Stimulated activated naive CD4-positive, alpha-beta T cell treated with Interleukin-2 at 50 U/mL for 16 hours (primary cell): ENCODE measurements around the gene STAM.
A peak's percentile ranks its signal among the peaks of the same experiment; 100 is the strongest.

Source experiments
- DNase-seq: peaks from one replicate; lab custom pipeline; 2025; lab: John Stamatoyannopoulos, UW

STAM gene

GRCh38 chr10:17648243-17649035, 4.5 kb downstream of the STAM start:
- peak; percentile 16 for DNase-seq

DNA sequence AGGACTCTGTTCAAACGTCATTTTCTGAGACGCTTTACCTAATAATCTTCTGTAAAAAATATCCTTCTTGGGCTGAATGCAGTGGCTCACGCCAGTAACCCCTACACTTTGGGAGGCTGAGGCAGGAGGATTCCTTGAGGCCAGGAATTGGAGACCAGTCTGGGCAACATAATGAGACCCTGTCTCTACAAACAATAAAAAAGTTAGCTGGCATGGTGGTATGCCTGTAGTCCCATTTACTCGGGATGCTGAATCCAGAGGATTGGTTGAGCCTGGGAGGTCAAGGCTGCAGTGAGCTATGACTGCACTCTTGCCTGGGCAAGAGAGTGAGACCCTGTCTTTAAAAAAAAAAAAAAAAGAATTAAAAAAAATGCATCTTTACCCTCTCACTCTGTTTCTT, 5.1 kb downstream of the STAM start:
- DNase-seq: no peak

DNA sequence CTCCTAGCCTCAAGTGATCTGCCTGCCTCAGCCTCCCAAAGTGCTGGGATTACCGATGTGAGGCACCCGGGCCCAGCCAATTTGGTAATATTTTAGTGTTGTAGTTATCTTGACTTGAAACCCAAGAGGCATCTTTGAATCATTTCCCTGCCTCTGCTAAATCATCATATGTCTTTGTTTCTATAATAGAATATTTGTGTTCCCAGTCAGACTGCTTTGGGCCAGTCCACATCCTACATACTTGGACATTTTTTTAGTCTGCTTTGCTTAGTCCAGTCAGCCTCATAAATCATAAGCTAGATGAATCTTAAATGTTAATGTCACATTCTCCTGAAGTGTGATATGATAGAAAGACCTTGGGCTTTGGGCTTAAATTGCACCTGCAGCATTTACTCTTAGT, 5.9 kb downstream of the STAM start:
- no peak for DNase-seq

DNA sequence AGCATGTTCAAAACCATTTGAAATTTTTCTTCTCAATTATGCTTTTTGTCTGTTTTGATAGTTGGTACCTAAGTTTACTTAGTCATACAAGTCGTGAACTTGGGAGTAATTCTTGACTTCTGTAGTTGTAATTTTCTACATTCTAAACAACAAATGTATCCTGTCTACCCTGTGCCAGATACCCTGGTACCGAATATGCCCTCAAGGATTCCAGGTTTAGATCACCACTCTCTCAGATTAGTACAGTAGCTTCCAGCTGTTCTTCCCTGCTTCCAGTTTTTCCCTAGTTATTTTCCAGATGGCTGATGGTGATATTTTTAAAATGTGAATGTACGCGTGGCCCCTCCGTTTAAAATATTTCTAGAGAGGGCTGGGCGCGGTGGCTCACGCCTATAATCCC, 6.5 kb downstream of the STAM start:
- DNase-seq: no peak

- no peak for DNase-seq
Measured at GRCh38 chr10:17651896-17652295, 7.9 kb downstream of the STAM start.

DNA sequence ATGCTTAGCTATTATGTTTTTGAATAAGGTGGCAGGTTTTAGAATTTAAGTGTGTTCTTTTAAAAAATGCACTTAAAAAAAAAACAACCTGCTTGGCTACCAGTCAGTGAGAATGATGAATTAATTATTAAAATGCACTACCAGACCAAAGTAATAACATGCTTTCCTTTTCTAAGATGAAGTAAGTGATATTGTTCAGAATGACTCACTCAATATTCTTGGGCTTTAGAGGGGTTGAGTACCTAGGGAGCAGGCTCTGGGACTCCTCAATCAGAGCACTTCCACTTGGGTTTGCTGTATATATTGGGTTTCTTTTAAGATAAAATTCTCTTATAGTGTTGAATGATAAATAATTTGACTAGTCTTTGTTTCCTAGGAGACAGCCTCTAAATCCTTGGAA, 8.6 kb downstream of the STAM start:
- no peak for DNase-seq

DNA sequence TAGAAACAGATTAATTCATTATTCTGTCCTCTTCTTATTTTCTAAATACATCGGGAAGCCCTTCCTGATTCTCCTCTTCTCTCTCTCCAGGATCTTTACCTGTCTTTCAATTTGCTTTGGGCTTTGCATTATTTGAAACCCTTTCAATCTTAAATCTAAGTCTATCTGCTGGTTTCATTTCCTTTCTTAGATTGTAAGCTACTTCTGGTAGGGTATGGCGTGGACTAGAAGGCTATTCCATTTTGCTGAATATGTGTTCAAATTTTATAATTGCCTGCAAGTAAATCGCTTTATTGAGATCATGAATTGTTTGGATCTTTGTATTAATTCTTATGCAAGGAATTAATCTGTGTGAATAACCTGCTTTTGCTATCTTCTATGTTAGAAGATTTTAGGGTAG, 11.1 kb downstream of the STAM start:
- no peak for DNase-seq

GRCh38 chr10:17655567-17656146, 11.7 kb downstream of the STAM start:
- DNase-seq: no peak

DNA sequence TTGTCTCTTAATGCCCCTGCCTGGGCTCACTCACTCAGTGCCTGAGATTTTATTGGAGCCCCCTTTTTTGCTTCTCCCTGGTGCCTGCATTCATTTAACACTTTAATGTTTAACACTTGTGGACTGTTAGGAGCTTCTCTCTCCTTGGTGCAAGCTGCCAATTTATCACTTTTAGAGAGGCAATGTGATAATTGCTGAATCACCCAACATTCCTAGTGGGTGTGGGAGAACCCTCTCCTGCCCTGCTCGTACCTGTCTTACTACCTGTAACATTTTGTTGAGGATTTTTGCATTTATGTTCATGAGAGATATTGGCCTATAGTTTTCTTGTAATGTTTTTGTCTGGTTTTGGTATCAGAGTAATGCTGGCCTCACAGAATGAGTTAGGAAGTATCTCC, 13.2 kb downstream of the STAM start:
- DNase-seq: no peak

DNA sequence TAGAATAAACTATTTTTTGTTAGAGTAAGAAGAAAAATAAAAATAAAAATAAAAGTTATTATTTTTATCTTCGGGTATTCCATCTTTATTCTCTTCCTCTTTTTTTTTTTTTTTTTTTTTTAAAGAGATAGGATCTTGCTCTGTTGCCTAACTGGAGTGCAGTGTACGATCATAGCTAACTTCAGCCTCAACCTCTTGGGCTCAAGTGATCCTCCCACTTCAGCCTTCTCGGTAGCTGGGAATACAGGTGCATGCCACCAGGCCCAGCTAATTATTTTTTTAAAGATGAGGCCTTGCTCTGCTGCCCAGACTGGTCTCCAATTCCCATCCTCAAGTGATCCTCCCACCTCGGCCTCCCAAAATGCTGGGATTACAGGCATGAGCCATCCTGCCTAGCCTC, 15.4 kb downstream of the STAM start:
- DNase-seq: no peak

DNA sequence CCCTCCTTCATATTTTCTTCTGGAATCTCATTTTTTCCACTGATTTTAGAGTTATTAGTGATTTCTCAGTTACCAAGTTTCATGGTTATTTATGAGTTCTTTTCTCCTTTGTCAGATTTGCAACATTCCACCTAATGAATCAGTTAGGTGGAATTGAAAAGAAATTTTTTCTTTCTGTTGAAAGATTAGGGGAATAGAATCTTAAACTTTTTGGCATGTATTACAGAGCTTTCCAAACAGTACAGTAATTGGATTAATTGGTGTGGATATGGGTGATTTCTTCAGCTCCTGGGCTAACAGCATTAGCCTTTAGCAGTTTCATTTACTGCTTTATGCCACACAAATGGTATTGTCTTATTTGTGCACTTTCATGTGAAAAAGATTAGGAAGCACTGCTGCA, 17.0 kb downstream of the STAM start:
- DNase-seq: no peak

- DNase-seq: no peak
Measured at GRCh38 chr10:17661510-17661909, 17.6 kb downstream of the STAM start.

DNA sequence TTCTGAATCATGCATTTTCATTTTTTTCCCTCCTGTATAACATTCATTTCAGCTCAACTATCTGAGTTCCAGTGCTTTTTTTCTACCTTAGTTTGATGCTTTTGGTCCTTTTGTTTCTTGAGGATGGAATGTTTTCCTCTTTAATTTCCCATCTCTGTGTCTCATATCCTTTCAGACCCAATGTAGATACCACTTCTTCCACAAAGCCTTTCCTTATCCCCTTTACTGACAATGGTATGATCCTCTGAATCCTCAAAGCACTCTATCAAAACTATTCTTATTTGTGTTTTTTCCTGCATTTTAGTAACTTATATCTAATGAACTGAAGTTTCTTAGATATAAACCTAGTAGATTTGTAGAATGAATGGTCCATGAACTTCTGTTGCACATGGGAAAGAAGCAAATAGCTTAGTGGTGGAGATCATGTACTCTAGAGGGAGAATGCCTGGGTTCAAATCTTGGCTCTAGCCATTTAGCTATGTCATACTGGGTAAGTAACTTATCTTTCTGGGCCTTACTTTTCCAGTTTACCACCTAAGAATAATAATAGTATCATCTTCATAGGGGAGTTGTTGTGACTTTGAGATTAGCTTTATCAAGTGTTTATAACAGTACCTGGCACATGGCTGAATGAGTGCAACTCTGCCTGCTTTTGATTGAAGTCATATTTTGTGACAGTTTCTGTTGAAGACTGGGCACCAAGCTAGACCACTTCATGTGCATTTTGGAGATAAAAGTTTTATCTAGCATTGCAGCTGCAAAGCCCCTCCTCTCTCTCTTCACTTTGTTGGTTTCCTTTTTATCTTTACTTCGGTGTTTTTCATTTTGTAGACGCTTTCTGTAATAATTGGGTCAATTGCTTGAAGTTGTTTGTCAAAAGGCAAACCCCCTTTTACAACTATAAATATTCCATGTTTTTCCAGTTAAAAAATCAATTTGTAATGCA, 18.5 kb downstream of the STAM start:
- DNase-seq: no peak

DNA sequence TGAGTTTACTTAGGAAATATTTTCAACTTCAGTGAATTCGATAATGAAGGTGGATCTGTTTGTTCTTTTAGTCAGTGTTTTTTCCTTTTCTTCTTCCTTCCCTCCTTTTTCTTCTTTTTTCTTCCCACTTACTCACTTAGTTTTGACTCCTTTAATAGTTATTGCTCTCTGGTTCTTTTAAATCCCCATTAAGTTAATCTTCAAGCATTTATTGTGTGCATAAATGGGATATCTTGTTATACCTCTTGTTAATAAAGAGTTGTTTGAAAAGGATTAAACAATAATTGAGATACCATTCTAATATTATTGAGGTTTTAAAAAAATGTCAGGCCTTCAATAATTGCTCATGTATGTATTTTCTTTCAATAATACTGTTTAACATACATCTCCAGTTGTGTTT, 19.5 kb downstream of the STAM start:
- no peak for DNase-seq

GRCh38 chr10:17665747-17666146, 21.8 kb downstream of the STAM start:
- no peak for DNase-seq

GRCh38 chr10:17668435-17669184, 24.7 kb downstream of the STAM start:
- no peak for DNase-seq

- DNase-seq: peak; percentile 54
Measured at GRCh38 chr10:17669185-17669872, 25.4 kb downstream of the STAM start.

DNA sequence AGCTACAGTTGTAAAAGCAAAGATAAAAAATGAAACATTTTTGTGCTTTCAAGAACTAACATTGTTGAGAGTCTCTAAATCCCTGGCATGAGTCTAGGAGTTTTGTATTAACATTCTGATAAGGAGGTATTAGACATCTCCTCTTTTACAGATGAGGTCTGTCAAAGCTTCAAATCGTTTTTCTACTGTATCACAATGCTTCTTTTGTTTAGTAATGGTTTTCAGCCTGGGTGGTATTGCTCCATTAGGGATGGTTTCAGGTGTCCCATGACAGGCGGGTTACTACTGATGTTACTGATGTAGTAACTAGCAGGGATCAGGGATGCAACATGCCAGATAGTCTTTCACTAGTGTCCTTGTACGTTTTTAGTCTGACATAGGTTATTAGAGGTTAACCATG, 27.4 kb downstream of the STAM start:
- DNase-seq: no peak

DNA sequence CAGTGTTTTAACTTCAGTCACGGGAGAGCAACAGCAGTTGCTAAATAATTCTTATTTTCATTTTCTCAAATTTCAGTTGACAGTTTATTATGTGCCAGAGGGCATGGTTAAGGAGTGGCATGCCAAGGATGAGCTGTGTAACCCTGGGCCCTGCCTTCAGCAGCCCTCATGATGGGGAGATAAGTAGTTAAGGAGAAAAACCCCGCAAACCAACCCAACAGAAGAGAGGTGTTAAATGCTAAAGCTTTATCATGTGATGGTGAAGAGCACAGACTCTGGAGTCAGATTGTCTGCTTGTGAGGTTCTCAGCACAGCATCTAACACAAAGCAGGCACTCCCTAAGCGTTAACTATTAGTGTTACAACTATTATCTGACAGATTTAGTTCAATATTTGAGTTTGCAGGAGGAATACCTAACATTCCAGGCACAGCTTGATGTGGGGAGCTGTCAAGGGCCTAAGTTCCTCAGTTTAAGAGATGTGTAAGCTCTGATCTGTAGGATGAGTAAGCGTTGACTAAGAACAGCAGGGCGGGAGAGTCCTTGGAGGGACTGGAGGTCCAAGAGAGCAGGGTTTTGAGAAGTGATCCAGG, 29.6 kb downstream of the STAM start:
- DNase-seq: no peak

DNA sequence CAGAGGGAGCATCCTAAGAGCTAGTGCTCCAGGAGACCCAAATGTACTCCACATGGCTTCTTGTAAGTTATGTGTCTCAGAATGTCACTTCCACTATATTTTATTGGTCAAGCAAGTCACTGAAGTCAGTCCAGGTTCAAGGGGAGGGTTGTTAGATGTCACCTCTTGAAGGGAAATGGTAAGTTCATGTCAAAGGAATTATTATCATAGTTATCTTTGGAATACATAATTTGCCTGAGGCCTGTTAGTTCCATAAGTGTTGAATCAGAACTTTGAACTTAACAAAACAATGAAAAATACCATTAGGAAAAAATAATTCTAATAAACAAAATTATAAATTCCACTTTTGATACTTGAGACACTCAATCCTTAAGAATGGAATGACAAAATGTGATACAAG, 30.6 kb downstream of the STAM start:
- DNase-seq: no peak

GRCh38 chr10:17675638-17676037, 31.7 kb downstream of the STAM start:
- no peak for DNase-seq
